Keratinocyte (primary cell): ENCODE measurements around the gene FIBP.

Experiments
- EZH2 ChIP-seq: IDR thresholded peaks from one replicate; pipeline ENCODE4 v1.6.1; 2012; ENCODE audit warnings: inconsistent platforms, mild to moderate bottlenecking, low read length, moderate library complexity
- TF ChIP-seq, protein P1 (sequence below), 3 experiments: IDR thresholded peaks in 1 of 3; conservative IDR thresholded peaks in 1 of 3; optimal IDR thresholded peaks in 1 of 3; 2 replicates in 2 of 3; 3 replicates in 1 of 3; pipeline versions ENCODE3 to v1.5.1; 2011; ENCODE audit warnings: low read length in 3 of 3, mild to moderate bottlenecking in 3 of 3, moderate library complexity in 2 of 3, control low read depth in 1 of 3, inconsistent platforms in 1 of 3; ENCODE audit not compliant: insufficient read depth in 2 of 3; ENCODE audit errors: extremely low read depth in 1 of 3

DNA sequence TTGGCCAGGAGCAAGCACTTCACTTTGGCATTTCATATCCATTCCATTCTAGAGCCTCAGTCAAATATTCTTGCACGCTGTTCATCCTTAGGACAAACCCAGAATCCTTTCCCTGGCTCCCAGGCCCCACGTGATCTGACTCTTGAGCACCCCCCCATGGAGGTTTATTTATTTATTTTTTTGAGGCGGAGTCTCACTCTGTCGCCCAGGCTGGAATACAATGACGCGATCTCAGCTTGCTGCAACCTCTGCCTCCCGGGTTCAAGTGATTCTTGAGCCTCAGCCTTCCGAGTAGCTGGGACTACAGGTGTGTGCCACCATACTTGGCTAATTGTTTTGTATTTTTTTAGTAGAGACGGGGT lies 44.3 kb upstream of the FIBP start:
- no peak for TF ChIP-seq EZH2
- TF ChIP-seq, protein P1, sequence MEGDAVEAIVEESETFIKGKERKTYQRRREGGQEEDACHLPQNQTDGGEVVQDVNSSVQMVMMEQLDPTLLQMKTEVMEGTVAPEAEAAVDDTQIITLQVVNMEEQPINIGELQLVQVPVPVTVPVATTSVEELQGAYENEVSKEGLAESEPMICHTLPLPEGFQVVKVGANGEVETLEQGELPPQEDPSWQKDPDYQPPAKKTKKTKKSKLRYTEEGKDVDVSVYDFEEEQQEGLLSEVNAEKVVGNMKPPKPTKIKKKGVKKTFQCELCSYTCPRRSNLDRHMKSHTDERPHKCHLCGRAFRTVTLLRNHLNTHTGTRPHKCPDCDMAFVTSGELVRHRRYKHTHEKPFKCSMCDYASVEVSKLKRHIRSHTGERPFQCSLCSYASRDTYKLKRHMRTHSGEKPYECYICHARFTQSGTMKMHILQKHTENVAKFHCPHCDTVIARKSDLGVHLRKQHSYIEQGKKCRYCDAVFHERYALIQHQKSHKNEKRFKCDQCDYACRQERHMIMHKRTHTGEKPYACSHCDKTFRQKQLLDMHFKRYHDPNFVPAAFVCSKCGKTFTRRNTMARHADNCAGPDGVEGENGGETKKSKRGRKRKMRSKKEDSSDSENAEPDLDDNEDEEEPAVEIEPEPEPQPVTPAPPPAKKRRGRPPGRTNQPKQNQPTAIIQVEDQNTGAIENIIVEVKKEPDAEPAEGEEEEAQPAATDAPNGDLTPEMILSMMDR (optimal IDR thresholded peaks at IDR 0.05 in 1 of 3, IDR thresholded peaks at IDR 0.05 in 1 of 3, conservative IDR thresholded peaks at IDR 0.05 in 1 of 3; ENCODE audit: extremely low read depth in 1 of 3, insufficient read depth in 2 of 3, low read length in 3 of 3) = no peak
